GM21619 (cell line): ENCODE data around the gene IL12RB2.
"Not testable (repeated sequence)": the region's sequence is repeated elsewhere in the genome, so short reads cannot be mapped to it uniquely, and the experiment has no call there.

Experiments
- ATAC-seq: cut with Tn5 transposase; IDR thresholded peaks from one replicate; pipeline ENCODE4 v1.9.1; 2021; ENCODE audit not compliant: unreplicated experiment

Gene IL12RB2

DNA sequence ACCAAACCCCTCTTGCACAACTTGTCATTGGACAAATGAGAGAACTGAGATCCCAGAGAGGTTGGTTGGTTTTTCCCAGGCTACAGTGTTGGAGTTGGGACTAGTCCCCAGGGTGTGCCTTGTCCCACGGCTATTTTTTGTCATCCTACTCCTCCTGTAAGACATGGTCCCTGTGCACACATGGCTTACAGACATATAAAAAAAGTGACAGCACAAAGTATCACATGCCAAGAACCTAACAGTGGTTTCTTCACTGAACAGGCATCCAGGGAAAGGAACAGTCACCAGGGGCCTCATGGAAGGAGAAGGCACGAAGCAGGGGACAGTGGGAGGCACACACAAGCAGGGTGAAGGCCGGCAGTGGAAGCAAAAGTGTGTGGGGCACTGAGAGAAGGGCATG is 86.1 kb downstream of the IL12RB2 start:
- ATAC-seq, result no peak

DNA sequence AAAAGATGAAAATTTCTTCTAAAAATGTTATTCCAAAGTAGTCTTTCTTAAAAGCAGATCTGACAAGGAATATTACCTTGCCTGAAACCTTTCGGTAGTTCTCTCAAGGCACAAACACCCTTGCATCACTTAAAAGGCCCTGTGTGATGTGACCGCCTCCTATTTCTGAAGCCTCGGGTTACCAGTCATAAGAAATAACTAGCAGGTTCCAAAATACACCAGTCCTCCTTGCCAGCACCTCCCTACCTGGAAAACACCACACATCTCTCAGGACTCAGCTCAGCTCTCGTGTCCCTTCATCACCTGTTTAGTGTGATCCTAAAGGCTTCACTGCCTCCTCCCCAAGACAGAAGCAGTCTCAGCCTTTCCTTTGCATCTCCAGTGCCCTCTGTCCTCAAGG is 86.9 kb downstream of the IL12RB2 start:
- ATAC-seq, result no peak

DNA sequence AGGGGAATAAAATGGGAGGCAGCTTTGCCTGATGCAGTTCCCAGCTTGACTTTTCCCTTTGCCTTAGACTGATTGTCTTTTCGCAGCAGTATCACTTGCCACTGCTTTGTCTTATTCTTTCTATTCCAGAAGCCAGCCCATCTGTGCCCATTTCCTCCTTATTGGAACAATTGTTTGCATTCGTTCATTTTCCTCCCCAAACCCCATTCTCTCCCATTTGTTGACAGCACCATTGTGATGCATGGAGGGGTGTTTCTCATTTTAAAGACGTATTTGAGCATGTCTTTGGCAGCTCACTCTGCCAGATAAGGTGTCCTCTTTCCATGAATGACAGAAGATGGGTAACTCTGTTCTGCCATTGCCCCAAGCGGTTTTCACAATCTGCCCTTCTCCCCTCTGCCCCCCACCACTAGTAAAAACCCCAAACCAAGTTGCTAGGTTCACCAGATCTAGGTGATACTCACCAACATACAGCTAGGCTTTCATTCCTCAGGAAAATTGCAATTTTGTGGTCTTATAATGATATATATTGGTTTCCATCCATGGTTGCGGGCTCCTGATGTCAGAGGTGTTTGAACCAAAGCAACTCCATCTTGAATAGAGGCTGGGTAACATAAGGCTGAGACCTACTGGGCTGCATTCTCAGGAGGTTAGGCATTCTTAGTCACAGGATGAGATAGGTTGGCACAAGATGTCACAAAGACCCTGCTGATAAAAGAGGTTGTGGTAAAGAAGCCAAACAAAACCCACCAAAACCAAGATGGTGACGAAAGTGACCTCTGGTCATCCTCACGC is 91.7 kb downstream of the IL12RB2 start:
- no peak for ATAC-seq

DNA sequence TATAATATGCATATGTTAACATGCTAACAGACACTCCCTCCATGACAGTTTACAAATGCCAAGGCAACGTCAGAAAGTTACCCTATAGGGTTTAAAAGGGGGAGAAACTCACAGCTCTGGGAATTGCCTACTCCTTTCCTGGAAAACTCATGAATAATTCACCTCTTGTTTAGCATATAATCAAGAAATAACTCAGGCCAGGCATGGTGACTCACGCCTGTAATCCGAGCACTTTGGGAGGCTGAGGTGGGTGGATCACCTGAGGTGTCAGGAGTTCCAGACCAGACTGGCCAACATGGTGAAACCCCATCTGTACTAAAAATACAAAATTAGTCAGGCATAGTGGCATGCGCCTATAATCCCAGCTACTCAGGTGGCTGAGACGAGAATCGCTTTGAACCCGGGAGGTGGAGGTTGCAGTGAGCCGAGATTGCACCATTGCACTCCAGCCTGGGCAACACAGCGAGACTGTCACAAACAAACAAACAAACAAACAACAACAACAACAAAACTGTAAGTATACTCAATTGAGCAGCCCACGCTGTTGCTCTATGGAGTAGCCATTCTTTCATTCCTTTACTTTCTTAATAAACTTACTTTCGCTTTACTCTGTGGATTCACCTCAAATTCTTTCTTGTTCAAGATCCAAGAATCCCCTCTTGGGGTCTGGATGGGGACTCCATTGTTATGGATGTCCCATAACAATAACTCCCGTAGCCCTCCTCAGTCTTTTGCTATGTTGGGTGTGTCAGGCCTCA is 92.5 kb downstream of the IL12RB2 start:
- ATAC-seq, result not testable (repeated sequence)

DNA sequence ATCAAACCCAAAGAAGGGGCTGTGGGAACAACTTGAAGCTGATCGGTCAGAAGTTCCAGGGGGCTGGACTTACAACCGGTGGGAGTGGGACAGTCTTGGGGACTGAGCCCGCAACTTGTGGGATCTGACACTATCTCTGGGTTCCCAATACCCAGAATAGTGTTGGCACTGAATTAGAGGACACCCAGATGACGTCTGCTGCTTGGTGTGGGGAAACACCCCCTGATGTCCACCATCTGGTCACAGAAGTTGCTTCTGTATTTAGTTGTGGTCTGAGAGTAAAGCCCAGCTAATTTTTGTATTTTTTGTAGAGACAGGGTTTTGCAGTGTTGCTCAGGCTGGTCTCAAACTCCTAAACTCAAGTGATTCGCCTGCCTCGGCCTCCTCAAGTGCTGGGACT is 93.8 kb downstream of the IL12RB2 start:
- ATAC-seq, result no peak

DNA sequence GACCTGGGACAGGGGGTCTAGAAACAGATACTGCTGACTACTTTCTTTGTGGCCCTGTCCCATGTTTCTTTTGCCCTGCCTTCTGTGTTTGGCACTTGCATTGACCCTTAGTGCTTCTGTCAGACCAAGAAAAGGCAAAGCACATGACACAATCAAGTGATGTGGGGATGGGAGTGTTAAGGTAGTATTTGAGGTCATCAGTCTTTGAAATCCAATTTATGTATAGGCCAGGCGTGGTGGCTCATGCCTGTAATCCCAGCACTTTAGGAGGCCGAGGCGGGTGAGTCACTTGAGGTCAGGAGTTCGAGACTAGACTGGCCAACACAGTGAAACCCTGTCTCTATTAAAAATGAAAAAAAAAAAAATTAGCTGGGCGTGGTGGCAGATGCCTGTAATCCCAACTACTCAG is 96.5 kb downstream of the IL12RB2 start:
- ATAC-seq, result no peak

DNA sequence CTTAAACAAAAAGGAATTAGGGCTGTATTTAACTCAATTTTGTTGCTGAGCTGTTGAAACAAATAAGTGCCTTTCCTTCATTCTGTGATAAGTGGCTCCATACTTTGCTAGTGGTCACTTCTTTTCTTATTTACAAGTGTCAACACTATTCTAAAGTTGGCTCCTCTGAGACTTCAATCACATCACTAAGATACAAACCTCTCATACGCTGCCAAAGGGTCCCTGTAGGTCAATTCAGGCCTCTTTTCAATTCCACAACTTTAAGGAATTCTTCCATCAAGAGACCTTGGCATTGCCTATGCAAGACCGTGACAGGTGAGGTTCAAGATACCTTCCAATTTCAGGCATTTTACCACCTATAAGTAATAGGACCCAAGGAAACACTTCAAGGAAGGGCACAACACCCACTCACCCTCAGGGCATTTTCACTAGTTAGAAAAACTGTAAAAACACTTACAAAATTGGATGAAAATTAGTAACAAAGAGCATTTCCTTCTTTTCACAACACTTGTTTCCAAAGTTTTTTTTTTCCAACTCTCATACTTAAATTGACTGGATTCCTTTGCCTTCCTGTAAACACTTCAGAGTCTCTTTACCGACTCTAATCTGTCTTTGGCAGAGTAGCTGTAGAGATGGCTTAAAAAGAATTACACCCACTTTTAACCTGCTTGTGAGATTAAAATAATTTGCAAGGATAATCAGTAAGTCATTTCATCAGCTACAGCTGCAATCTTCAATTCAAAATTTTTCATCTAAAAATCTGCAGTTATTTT is 98.0 kb downstream of the IL12RB2 start:
- ATAC-seq, result no peak

DNA sequence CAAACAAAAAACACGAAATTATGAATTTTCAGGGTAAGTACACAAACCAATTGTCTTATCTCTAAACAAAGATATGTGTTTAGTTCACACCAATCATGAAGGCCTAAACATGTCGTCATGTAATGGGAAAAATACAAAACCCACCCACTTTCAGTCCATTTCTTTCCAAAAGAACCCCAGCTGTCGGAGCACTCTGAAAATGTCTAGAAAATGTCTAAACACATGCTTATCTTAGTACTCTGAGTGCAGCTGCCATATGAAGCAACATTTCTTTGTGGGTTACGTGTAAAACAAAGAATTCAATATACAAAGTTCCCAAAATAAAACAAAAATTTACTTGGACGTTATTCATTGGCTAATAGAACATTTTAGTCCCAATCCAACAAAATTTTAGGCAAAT is 99.8 kb downstream of the IL12RB2 start:
- ATAC-seq, result no peak

DNA sequence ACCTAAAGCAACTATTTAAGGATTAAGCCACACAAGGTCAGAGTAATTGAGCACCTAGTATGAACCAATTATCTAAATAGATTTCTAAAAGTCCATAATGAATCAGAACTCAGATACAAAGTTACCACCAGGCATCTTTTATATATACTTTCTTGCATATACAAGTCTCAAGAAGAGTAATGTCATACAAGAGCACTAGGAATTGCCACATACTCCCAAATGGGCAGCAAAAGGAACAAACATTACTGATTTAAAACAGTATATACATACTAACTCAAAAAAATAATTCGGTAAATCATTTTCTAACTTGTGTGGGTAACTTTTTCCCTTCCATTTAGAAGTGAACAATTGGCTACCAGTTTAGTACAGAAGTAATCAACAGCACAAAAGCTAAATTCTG is 100.5 kb downstream of the IL12RB2 start:
- no peak for ATAC-seq

DNA sequence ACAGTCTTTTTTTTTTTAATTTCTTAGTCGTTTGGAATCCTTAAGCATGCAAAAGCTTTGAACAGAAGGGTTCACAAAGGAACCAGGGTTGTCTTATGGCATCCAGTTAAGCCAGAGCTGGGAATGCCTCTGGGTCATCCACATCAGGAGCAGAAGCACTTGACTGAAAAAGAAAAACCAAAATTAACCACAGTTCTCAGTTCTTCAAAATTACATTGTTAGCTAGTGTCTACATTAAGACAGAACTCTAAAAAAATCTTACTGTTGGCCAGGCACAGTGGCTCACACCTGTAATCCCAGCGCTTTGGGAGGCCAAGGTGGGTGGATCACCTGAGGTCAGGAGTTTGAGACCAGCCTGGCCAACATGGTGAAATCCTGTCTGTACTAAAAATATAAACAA is 105.4 kb downstream of the IL12RB2 start:
- ATAC-seq, result not testable (repeated sequence)

DNA sequence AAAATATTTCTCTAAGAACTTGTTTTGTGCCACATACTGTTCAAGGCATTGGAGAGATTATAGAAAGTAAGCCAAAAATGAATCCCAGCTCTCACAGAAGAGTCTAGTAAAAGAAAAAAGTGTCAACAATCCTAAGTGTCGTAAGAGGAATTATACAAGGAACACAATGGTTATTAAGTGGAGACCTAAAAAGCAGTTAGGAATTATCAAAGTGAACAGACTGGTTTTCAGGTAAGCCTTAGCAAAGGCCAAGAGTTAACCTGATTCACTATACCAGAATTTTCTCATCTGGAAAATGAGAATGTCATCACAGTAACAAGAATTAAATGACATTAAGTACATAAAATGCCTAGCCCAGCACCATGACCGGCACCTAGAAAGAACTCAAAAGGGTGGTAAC is 106.9 kb downstream of the IL12RB2 start:
- no peak for ATAC-seq

DNA sequence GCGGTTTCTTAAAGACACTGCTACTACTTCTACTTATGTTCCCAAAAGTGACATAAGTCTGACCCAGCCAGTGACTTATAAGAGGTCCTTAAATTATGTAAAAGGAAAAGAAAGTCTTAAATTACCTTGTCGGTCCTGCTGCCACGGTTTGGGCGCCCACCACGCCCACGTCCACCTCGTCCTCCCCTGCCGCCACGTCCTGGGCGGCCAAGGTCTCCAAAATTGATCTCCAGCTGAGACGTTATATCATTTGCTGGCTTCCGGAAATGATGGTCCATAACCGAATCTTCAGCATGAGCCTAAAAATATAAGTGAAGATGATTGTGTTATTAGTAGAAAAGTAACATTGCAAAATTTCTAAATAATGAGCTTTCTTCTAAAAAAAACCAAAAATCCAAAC is 107.4 kb downstream of the IL12RB2 start:
- no peak for ATAC-seq

DNA sequence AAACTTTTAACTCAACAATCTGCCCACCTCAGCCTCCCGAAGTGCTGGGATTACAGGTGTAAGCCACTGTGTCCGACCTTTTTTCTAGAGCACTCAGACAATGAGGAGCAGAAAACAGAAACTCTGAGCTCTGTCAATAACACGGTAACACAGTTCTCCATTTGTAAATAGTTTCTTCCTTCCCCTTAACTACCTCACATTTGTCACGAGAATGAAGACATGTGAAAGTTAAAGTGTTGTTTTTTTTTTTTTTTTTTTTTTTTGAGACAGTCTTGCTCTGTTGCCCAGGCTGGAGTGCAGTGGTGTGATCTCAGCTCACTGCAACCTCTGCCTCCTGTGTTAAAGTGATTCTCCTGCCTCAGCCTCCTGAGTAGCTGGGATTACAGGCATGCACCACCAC is 110.1 kb downstream of the IL12RB2 start:
- peak; percentile 44 for ATAC-seq

DNA sequence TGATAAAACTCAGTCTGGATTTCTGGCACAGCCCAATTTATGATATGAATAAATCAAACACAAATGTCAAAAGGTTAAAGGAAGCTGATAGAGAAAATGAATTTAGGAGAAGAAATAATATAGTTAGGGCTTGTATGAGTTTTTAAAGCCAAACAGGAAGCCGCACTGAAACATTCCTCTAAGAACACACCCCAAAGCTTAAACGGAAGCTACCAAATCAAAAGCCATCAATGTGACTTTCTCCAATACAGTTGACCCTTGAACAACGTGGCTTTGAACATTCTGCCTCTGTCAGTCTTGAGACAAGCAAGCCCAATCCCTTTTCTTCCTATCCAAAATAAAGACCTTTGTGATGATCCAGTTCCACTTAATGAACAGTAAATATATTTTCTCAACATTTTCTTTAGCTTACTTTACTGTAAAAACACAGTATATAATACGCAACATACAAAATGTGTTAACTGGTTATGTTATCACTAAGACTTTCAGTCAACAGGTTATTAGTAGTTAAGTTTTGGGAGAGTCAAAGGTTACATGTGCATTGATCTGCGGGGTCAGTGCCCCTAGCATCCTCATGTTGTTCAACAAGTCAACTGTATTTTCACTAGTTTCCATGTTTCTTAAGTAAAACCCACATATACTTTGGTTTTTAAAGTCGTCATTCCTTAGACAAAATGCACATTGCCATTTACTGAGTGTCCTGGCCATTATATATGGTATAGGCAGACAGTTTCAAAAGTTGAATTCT is 111.3 kb downstream of the IL12RB2 start:
- ATAC-seq, result no peak

DNA sequence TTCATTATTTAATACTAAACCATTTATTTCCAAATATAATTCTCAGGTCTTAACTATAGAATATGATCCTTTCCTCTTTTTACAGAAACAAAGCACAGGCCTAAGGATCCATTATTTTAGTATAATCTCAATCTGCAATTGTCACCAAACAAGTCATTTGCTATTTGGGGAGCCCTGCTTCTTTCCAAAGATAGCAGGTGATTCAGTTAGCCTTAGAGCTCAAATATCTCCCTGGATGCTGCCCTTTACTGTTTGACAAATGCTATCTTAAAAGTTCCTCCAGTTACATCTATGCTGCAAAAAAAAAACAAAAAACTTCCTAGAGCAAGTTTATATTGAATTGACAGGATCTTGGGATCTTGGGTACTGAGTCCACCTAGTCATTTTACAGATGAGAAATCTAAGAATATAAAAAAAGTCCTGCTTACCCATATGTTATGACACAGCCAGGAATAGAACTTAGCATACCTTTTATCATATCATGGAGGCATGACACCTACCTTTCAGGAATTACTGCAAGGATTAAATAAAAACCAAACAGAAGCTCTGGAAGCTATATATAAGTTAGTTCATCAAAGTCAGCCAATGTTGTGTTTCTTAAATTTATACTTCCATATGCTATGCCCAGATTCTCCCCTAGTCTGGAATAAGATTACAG is 113.3 kb downstream of the IL12RB2 start:
- ATAC-seq, result no peak

DNA sequence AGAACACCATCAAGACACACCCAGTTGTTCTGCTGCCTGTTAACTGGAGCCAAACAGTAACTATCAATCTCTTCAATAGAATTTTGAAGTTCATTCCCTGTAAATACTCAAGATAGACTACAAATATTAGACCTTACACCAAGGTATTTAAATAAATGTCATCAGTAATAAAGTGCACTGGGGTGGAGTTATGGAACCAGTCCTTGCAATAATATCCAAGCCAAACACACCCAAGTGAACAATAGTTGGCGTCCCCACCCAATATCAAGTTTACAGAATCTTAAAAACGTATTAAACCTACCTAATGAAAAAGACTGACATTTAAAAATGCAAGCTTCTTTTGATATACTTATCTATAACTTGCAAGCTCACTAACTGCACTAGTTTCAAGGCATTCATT is 119.8 kb downstream of the IL12RB2 start:
- ATAC-seq, result no peak

DNA sequence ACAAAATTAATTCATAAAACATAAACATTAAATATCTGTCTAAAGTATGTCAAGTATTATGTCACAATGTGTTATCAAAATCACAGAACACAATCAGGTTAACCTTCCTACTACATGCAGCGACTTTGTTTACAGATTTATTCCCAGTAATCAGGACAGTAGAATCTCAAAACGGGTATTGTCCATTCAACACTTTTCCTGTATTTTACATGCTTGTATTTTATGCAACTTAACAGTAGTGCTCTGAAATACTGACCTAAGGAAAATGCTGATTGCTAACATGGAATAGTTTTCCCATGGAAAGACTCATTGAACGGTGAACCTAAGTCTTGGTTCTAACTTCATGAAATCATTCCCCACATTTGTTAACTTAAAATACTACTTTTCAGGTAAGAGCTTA is 120.3 kb downstream of the IL12RB2 start:
- ATAC-seq, result no peak

DNA sequence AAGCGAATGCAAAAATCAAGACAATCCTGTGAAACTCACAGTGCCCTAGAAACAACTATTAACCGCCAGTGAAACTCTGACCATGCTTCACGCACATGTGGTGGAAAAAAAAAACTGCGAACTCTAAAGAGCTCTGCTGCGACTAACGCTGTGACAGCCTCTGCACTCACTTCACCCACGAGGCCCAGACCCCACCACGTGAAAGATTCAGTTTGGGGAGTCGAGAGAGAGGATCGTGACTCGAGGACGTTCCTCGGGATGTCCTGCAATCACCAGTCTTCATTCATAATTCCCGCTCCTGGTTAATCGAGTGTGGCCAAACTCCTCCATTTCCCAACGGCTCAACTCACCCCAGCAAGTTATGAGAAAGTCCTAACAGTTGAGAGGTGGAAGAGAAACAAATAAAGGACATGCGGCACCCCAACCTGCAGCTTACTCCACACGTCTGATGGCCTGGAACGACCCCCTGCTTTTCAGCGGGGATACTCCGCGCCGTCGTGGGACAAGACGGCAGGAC is 121.4 kb downstream of the IL12RB2 start:
- no peak for ATAC-seq

DNA sequence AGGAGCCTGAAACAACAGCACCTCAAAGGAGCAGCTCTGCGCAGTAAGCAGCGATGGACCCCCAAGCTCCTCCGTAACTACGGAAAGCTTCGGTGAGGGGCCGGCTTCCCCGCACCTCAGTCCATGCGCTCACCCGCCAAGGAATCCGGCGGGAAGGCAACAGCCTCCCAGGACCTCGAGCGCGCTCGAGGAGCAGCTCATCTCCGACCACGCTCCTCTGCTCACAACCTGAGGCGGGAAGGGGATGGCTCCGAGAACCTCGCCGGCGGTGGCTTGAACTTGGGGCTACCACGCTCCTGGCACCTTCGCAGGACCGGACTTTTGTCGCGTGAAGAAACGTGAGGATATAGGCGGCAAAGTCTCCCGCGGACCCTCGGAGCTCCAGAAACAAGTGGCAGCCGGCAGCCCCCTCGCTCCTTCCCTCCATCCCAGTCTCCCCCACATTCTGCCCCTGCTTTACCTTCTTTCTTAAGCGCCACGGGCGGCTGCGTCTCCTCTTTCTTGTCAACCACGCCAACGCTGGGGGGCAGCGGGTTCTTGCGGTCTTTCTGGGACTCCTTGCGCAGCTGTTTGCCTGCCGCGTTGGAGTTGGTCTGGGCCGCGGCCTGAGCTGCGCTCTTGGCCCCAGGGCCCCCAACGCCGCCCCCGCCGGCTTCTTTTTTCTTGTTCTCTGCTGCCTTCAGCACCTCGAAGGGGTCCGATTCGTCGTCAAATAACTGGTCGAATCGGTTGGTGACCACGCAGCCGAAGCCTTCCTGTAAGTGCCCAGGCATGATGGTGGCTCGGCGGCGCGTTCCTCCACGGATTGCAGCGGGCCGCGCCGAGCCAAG is 122.1 kb downstream of the IL12RB2 start:
- ATAC-seq, result peak; percentile 2
